Measurements from ENCODE around the gene FABP6.

- TF ChIP-seq, protein P1, sequence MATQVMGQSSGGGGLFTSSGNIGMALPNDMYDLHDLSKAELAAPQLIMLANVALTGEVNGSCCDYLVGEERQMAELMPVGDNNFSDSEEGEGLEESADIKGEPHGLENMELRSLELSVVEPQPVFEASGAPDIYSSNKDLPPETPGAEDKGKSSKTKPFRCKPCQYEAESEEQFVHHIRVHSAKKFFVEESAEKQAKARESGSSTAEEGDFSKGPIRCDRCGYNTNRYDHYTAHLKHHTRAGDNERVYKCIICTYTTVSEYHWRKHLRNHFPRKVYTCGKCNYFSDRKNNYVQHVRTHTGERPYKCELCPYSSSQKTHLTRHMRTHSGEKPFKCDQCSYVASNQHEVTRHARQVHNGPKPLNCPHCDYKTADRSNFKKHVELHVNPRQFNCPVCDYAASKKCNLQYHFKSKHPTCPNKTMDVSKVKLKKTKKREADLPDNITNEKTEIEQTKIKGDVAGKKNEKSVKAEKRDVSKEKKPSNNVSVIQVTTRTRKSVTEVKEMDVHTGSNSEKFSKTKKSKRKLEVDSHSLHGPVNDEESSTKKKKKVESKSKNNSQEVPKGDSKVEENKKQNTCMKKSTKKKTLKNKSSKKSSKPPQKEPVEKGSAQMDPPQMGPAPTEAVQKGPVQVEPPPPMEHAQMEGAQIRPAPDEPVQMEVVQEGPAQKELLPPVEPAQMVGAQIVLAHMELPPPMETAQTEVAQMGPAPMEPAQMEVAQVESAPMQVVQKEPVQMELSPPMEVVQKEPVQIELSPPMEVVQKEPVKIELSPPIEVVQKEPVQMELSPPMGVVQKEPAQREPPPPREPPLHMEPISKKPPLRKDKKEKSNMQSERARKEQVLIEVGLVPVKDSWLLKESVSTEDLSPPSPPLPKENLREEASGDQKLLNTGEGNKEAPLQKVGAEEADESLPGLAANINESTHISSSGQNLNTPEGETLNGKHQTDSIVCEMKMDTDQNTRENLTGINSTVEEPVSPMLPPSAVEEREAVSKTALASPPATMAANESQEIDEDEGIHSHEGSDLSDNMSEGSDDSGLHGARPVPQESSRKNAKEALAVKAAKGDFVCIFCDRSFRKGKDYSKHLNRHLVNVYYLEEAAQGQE (IDR thresholded peaks at IDR 0.05; ENCODE audit: insufficient read depth in 1 of 2, low read depth in 2 of 2, low read length in 1 of 2) = no peak
- TF ChIP-seq, protein P2, sequence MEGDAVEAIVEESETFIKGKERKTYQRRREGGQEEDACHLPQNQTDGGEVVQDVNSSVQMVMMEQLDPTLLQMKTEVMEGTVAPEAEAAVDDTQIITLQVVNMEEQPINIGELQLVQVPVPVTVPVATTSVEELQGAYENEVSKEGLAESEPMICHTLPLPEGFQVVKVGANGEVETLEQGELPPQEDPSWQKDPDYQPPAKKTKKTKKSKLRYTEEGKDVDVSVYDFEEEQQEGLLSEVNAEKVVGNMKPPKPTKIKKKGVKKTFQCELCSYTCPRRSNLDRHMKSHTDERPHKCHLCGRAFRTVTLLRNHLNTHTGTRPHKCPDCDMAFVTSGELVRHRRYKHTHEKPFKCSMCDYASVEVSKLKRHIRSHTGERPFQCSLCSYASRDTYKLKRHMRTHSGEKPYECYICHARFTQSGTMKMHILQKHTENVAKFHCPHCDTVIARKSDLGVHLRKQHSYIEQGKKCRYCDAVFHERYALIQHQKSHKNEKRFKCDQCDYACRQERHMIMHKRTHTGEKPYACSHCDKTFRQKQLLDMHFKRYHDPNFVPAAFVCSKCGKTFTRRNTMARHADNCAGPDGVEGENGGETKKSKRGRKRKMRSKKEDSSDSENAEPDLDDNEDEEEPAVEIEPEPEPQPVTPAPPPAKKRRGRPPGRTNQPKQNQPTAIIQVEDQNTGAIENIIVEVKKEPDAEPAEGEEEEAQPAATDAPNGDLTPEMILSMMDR (IDR thresholded peaks at IDR 0.05) = no peak
Observed at GRCh38 chr5:160230686-160231527, 1.6 kb downstream of the FABP6 start.
